ENCODE data around the gene TUBB3.
"Not testable (repeated sequence)": the region's sequence is repeated elsewhere in the genome, so short reads cannot be mapped to it uniquely, and the experiment has no call there.

TUBB3 gene

GRCh38 chr16:89919535-89920406, 3.4 kb upstream of the TUBB3 start:
- DNase-seq, result no peak

- no peak for DNase-seq
Observed at GRCh38 chr16:89920723-89921122, 2.4 kb upstream of the TUBB3 start.

- no peak for DNase-seq
Observed at GRCh38 chr16:89921131-89921701, 1.9 kb upstream of the TUBB3 start.

GRCh38 chr16:89921702-89922476, 1.3 kb upstream of the TUBB3 start:
- peak; percentile 59 for DNase-seq

GRCh38 chr16:89922477-89922883, 662 bp upstream of the TUBB3 start:
- DNase-seq, result peak; percentile 72

GRCh38 chr16:89923640-89924296, 626 bp downstream of the TUBB3 start:
- DNase-seq, result no peak

- DNase-seq, result peak; percentile 50
Observed at GRCh38 chr16:89924297-89924924, 1.3 kb downstream of the TUBB3 start.

- DNase-seq, result no peak
Observed at GRCh38 chr16:89924925-89925307, 1.8 kb downstream of the TUBB3 start.

- DNase-seq, result no peak
Observed at GRCh38 chr16:89925596-89926079, 2.5 kb downstream of the TUBB3 start.

- DNase-seq, result no peak
Observed at GRCh38 chr16:89931305-89931896, 8.3 kb downstream of the TUBB3 start.

GRCh38 chr16:89931964-89932363, 8.8 kb downstream of the TUBB3 start:
- DNase-seq, result no peak

GRCh38 chr16:89934019-89934418, 10.9 kb downstream of the TUBB3 start:
- not testable (repeated sequence) for DNase-seq

GRCh38 chr16:89934611-89935553, 11.7 kb downstream of the TUBB3 start:
- DNase-seq, result no peak

- not testable (repeated sequence) for DNase-seq
Observed at GRCh38 chr16:89935620-89936019, 12.5 kb downstream of the TUBB3 start.

- DNase-seq, result no peak
Observed at GRCh38 chr16:89936034-89936433, 12.9 kb downstream of the TUBB3 start.

GRCh38 chr16:89936508-89936907, 13.4 kb downstream of the TUBB3 start:
- DNase-seq, result no peak

- DNase-seq, result no peak
Observed at GRCh38 chr16:89936981-89937380, 13.8 kb downstream of the TUBB3 start.

- DNase-seq, result no peak
Observed at GRCh38 chr16:89938175-89938885, 15.2 kb downstream of the TUBB3 start.

GRCh38 chr16:89944773-89945172, 21.6 kb downstream of the TUBB3 start:
- DNase-seq, result no peak

GRCh38 chr16:89945654-89946053, 22.5 kb downstream of the TUBB3 start:
- DNase-seq, result no peak

All from stimulated activated CD8-positive, alpha-beta memory T cell treated with anti-CD3 and anti-CD28 coated beads, Interleukin-4, amount 100 ng/mL, for 48 hours (primary cell).